Stimulated activated CD8-positive, alpha-beta memory T cell treated with anti-CD3 and anti-CD28 coated beads, Interleukin-7, amount 100 ng/mL, for 48 hours (primary cell): ENCODE data around the gene DHCR7.
"Not testable (repeated sequence)": the region's sequence is repeated elsewhere in the genome, so short reads cannot be mapped to it uniquely, and the experiment has no call there.

Source experiments
- DNase-seq, 2 donors: peaks; one replicate each; pipeline ENCODE4 v3.0.0-alpha.2; 2020; ENCODE audit warnings: low read depth in 1 of 2; ENCODE audit errors: extremely low read depth in 1 of 2

Gene DHCR7

GRCh38 chr11:71441251-71441650 lies 6.9 kb downstream of the DHCR7 start:
- no peak for DNase-seq

GRCh38 chr11:71440021-71440755 lies 8.0 kb downstream of the DHCR7 start:
- no peak for DNase-seq

GRCh38 chr11:71438650-71439049 lies 9.5 kb downstream of the DHCR7 start:
- no peak for DNase-seq

GRCh38 chr11:71437879-71438278 lies 10.3 kb downstream of the DHCR7 start:
- DNase-seq, result no peak

GRCh38 chr11:71437399-71437798 lies 10.8 kb downstream of the DHCR7 start:
- DNase-seq, result no peak

GRCh38 chr11:71436861-71437260 lies 11.3 kb downstream of the DHCR7 start:
- DNase-seq, result no peak

GRCh38 chr11:71435278-71435951 lies 12.8 kb downstream of the DHCR7 start:
- no peak for DNase-seq

GRCh38 chr11:71434576-71435130 lies 13.5 kb downstream of the DHCR7 start:
- no peak for DNase-seq

GRCh38 chr11:71433648-71434450 lies 14.3 kb downstream of the DHCR7 start:
- no peak for DNase-seq

- no peak for DNase-seq
Observed at GRCh38 chr11:71432761-71433647, 15.2 kb downstream of the DHCR7 start.

- DNase-seq, result no peak
Observed at GRCh38 chr11:71431271-71431670, 16.9 kb downstream of the DHCR7 start.

- no peak for DNase-seq
Observed at GRCh38 chr11:71430166-71430565, 18.0 kb downstream of the DHCR7 start.

GRCh38 chr11:71429701-71430100 lies 18.5 kb downstream of the DHCR7 start:
- no peak for DNase-seq

- DNase-seq, result no peak
Observed at GRCh38 chr11:71428861-71429435, 19.2 kb downstream of the DHCR7 start.

- DNase-seq, result no peak
Observed at GRCh38 chr11:71426413-71426812, 21.8 kb downstream of the DHCR7 start.

GRCh38 chr11:71425860-71426259 lies 22.3 kb downstream of the DHCR7 start:
- no peak for DNase-seq

GRCh38 chr11:71425409-71425808 lies 22.8 kb downstream of the DHCR7 start:
- DNase-seq, result no peak

- no peak for DNase-seq
Observed at GRCh38 chr11:71423181-71423790, 24.9 kb downstream of the DHCR7 start.

GRCh38 chr11:71422318-71422717 lies 25.9 kb downstream of the DHCR7 start:
- not testable (repeated sequence) for DNase-seq
